HL-60 (cell line): ENCODE results near the gene SYT7.

Source experiments
- DNase-seq, 2 experiments: peaks; one replicate each; pipeline ENCODE4 v3.0.0-alpha.2; 2010 to 2020; ENCODE audit warnings: low read depth in 1 of 2, low spot score in 1 of 2
- H3K27ac ChIP-seq: fragments of 250-450 bp; sonication (Bioruptor Pico); replicated peaks from 2 replicates; pipeline ENCODE4 v1.5.1; 2020; ENCODE audit warnings: mild to moderate bottlenecking, moderate library complexity
- H3K27me3 ChIP-seq: fragments of 250-450 bp; sonication (Bioruptor Pico); 2 replicates; pipeline ENCODE4 v1.5.1; 2021; ENCODE audit warnings: mild to moderate bottlenecking, moderate library complexity; ENCODE audit not compliant: insufficient read depth, poor library complexity, severe bottlenecking
- H3K4me3 ChIP-seq: replicated peaks from 2 replicates; pipeline ENCODE4 v1.5.1; 2011; ENCODE audit warnings: mild to moderate bottlenecking, control low read depth, low read length; ENCODE audit not compliant: insufficient read depth
- CTCF ChIP-seq: IDR thresholded peaks from one replicate; pipeline ENCODE4 v1.5.1; 2011; ENCODE audit warnings: low read length, control low read depth, inconsistent platforms; ENCODE audit not compliant: insufficient read depth
- GABPA ChIP-seq: IDR thresholded peaks from 2 replicates; pipeline ENCODE4 v1.6.1; 2012; ENCODE audit warnings: low read depth
- POLR2AphosphoS5 ChIP-seq: IDR thresholded peaks from 2 replicates; pipeline ENCODE4 v1.6.1; 2012; ENCODE audit warnings: low read depth
- REST ChIP-seq: IDR thresholded peaks from 2 replicates; pipeline ENCODE4 v1.6.1; 2012; ENCODE audit warnings: low read depth; ENCODE audit not compliant: insufficient replicate concordance
- SPI1 ChIP-seq: IDR thresholded peaks from 2 replicates; pipeline ENCODE4 v1.6.1; 2012; ENCODE audit warnings: low read depth, mild to moderate bottlenecking, borderline replicate concordance

The SYT7 gene

GRCh38 chr11:61577383-61578118 is 3.3 kb downstream of the SYT7 start:
- no peak overlapping the region for H3K4me3 ChIP-seq
- no peak for DNase-seq

GRCh38 chr11:61575886-61576861 is 4.7 kb downstream of the SYT7 start:
- DNase-seq: no peak
- peaks cover 27% of the 10 kb centered on the region for H3K27me3 ChIP-seq
- H3K4me3 ChIP-seq: no peak overlapping the region
- no peak for TF ChIP-seq GABPA
- TF ChIP-seq REST: no peak
- no peak for TF ChIP-seq POLR2AphosphoS5
- no peak for TF ChIP-seq SPI1
- no peak for TF ChIP-seq CTCF
- H3K27ac ChIP-seq: no peak overlapping the region

More at GRCh38 chr11:61577383-61578118, 3.3 kb downstream of the SYT7 start:
- no peak for TF ChIP-seq SPI1
- TF ChIP-seq GABPA: no peak
- TF ChIP-seq POLR2AphosphoS5: no peak
- no peak for TF ChIP-seq REST
- no peak for TF ChIP-seq CTCF
- no peak overlapping the region for H3K27ac ChIP-seq
- peaks cover 35% of the 10 kb centered on the region for H3K27me3 ChIP-seq

GRCh38 chr11:61574611-61575010 is 6.3 kb downstream of the SYT7 start:
- peaks cover 18% of the 10 kb centered on the region for H3K27me3 ChIP-seq
- no peak for TF ChIP-seq GABPA
- TF ChIP-seq POLR2AphosphoS5: no peak
- no peak for TF ChIP-seq SPI1
- no peak for TF ChIP-seq REST
- TF ChIP-seq CTCF: no peak
- no peak overlapping the region for H3K27ac ChIP-seq
- no peak overlapping the region for H3K4me3 ChIP-seq
- DNase-seq: no peak
